Dedifferentiated amniotic fluid mesenchymal stem cell (primary cell): ENCODE measurements around the gene GPR107.
A peak's percentile ranks its signal among the peaks of the same experiment; 100 is the strongest.

Experiments used
- DNase-seq: peaks from one replicate; pipeline ENCODE4 v3.0.0-alpha.2; 2016; ENCODE audit errors: extremely low spot score

GPR107 gene

GRCh38 chr9:130183133-130183762 lies 129.5 kb downstream of the GPR107 start:
- peak; percentile 83 for DNase-seq

- DNase-seq: no peak
Observed at GRCh38 chr9:130185017-130185416, 131.3 kb downstream of the GPR107 start.

- peak; percentile 16 for DNase-seq
Observed at GRCh38 chr9:130185490-130186031, 131.9 kb downstream of the GPR107 start.

GRCh38 chr9:130186051-130186450 lies 132.3 kb downstream of the GPR107 start:
- no peak for DNase-seq

- DNase-seq: no peak
Observed at GRCh38 chr9:130186839-130187522, 133.3 kb downstream of the GPR107 start.

- DNase-seq: no peak
Observed at GRCh38 chr9:130187523-130187846, 133.8 kb downstream of the GPR107 start.

- no peak for DNase-seq
Observed at GRCh38 chr9:130188860-130189481, 135.3 kb downstream of the GPR107 start.
